PC-9 (cell line): ENCODE data around the gene CDK5RAP2.

Experiments
- CTCF ChIP-seq: fragments of 200-600 bp; sonication (generic); conservative IDR thresholded peaks from 2 replicates; pipeline ENCODE4 v1.6.1; 2017; ENCODE audit warnings: mixed run types, antibody characterized with exemption, mild to moderate bottlenecking, moderate library complexity
- EZH2 ChIP-seq: fragments of 200-600 bp; sonication (generic); IDR thresholded peaks from 2 replicates; pipeline ENCODE4 v1.8.0; 2017; ENCODE audit warnings: antibody characterized with exemption, low read depth

GRCh38 chr9:120441426-120442307 lies 138.3 kb downstream of the CDK5RAP2 start:
- TF ChIP-seq CTCF (no peak), EZH2 (no peak)
